Measurements from ENCODE around the gene FRMD3.
A peak's percentile ranks its signal among the peaks of the same experiment; 100 is the strongest.

FRMD3 gene

GRCh38 chr9:83231039-83231438 lies 307.2 kb downstream of the FRMD3 start:
- Mint-ChIP-seq H3K27ac (no peak overlapping the region), H3K27me3 (peaks cover 3% of the 10 kb centered on the region), H3K9me3 (no peaks in the 10 kb centered on the region), H3K36me3 (no peaks in the 10 kb centered on the region), H3K4me3 (no peak overlapping the region), H3K4me1 (no peaks in the 10 kb centered on the region)
- ATAC-seq (ENCODE audit: low read depth) = no peak
- no peak for DNase-seq (ENCODE audit: low spot score in 2 of 2)

- peaks cover 4% of the 10 kb centered on the region for H3K9me3 Mint-ChIP-seq
- no peak overlapping the region for H3K27ac Mint-ChIP-seq
- peaks cover 8% of the 10 kb centered on the region for H3K27me3 Mint-ChIP-seq
- peaks cover 2% of the 10 kb centered on the region for H3K4me1 Mint-ChIP-seq
- ATAC-seq (ENCODE audit: low read depth) = no peak
- no peaks in the 10 kb centered on the region for H3K36me3 Mint-ChIP-seq
- no peak overlapping the region for H3K4me3 Mint-ChIP-seq
- DNase-seq (ENCODE audit: low spot score in 2 of 2) = no peak
Measured at GRCh38 chr9:83220730-83221129, 317.5 kb downstream of the FRMD3 start.

- no peaks in the 10 kb centered on the region for H3K36me3 Mint-ChIP-seq
- no peak overlapping the region for H3K4me3 Mint-ChIP-seq
- H3K9me3 Mint-ChIP-seq = peaks cover 7% of the 10 kb centered on the region
- ATAC-seq (ENCODE audit: low read depth) (no peak), DNase-seq (ENCODE audit: low spot score in 2 of 2) (no peak)
- H3K4me1 Mint-ChIP-seq = peaks cover 2% of the 10 kb centered on the region
- no peak overlapping the region for H3K27ac Mint-ChIP-seq
- H3K27me3 Mint-ChIP-seq = peaks cover 8% of the 10 kb centered on the region
Measured at GRCh38 chr9:83219924-83220438, 318.2 kb downstream of the FRMD3 start.

GRCh38 chr9:83219154-83219923 lies 318.9 kb downstream of the FRMD3 start:
- no peaks in the 10 kb centered on the region for H3K36me3 Mint-ChIP-seq
- ATAC-seq (ENCODE audit: low read depth) (no peak), DNase-seq (ENCODE audit: low spot score in 2 of 2) (no peak)
- H3K9me3 Mint-ChIP-seq = peaks cover 7% of the 10 kb centered on the region
- H3K4me1 Mint-ChIP-seq = peaks cover 2% of the 10 kb centered on the region
- H3K27ac Mint-ChIP-seq = no peak overlapping the region
- peaks cover 8% of the 10 kb centered on the region for H3K27me3 Mint-ChIP-seq
- peak overlapping the region; percentile 49 for H3K4me3 Mint-ChIP-seq

GRCh38 chr9:83218411-83219090 lies 319.6 kb downstream of the FRMD3 start:
- Mint-ChIP-seq H3K36me3 (no peaks in the 10 kb centered on the region), H3K27me3 (peaks cover 8% of the 10 kb centered on the region), H3K9me3 (peaks cover 7% of the 10 kb centered on the region), H3K4me3 (no peak overlapping the region), H3K4me1 (peaks cover 2% of the 10 kb centered on the region), H3K27ac (no peak overlapping the region)
- DNase-seq (ENCODE audit: low spot score in 2 of 2) = no peak
- no peak for ATAC-seq (ENCODE audit: low read depth)

GRCh38 chr9:83209188-83209731 lies 328.9 kb downstream of the FRMD3 start:
- Mint-ChIP-seq H3K36me3 (no peaks in the 10 kb centered on the region), H3K27ac (no peak overlapping the region), H3K4me1 (no peaks in the 10 kb centered on the region), H3K9me3 (peaks cover 2% of the 10 kb centered on the region), H3K4me3 (no peak overlapping the region), H3K27me3 (no peaks in the 10 kb centered on the region)
- DNase-seq (ENCODE audit: low spot score in 2 of 2) (no peak), ATAC-seq (ENCODE audit: low read depth) (no peak)

GRCh38 chr9:83208065-83208850 lies 329.9 kb downstream of the FRMD3 start:
- Mint-ChIP-seq H3K27me3 (no peaks in the 10 kb centered on the region), H3K4me3 (no peak overlapping the region), H3K9me3 (peaks cover 2% of the 10 kb centered on the region), H3K27ac (no peak overlapping the region), H3K4me1 (no peaks in the 10 kb centered on the region), H3K36me3 (no peaks in the 10 kb centered on the region)
- ATAC-seq (ENCODE audit: low read depth) (no peak), DNase-seq (ENCODE audit: low spot score in 2 of 2) (no peak)

- Mint-ChIP-seq H3K4me3 (no peak overlapping the region), H3K4me1 (no peaks in the 10 kb centered on the region), H3K36me3 (no peaks in the 10 kb centered on the region), H3K27ac (no peak overlapping the region), H3K9me3 (peaks cover 2% of the 10 kb centered on the region), H3K27me3 (no peaks in the 10 kb centered on the region)
- ATAC-seq (ENCODE audit: low read depth) (no peak), DNase-seq (ENCODE audit: low spot score in 2 of 2) (no peak)
Measured at GRCh38 chr9:83204047-83204446, 334.2 kb downstream of the FRMD3 start.

GRCh38 chr9:83200531-83200930 lies 337.7 kb downstream of the FRMD3 start:
- H3K4me1 Mint-ChIP-seq = no peaks in the 10 kb centered on the region
- peaks cover 2% of the 10 kb centered on the region for H3K9me3 Mint-ChIP-seq

GRCh38 chr9:83199832-83200231 lies 338.4 kb downstream of the FRMD3 start:
- H3K9me3 Mint-ChIP-seq = no peaks in the 10 kb centered on the region
- no peak overlapping the region for H3K4me3 Mint-ChIP-seq
- H3K27ac Mint-ChIP-seq = no peak overlapping the region
- H3K4me1 Mint-ChIP-seq = no peaks in the 10 kb centered on the region
- ATAC-seq (ENCODE audit: low read depth) (no peak), DNase-seq (ENCODE audit: low spot score in 2 of 2) (no peak)
- H3K36me3 Mint-ChIP-seq = no peaks in the 10 kb centered on the region
- no peaks in the 10 kb centered on the region for H3K27me3 Mint-ChIP-seq

More at GRCh38 chr9:83200531-83200930, 337.7 kb downstream of the FRMD3 start:
- Mint-ChIP-seq H3K36me3 (no peaks in the 10 kb centered on the region), H3K27me3 (no peaks in the 10 kb centered on the region), H3K27ac (no peak overlapping the region), H3K4me3 (no peak overlapping the region)
- DNase-seq (ENCODE audit: low spot score in 2 of 2) (no peak), ATAC-seq (ENCODE audit: low read depth) (no peak)

GRCh38 chr9:83199240-83199639 lies 339.0 kb downstream of the FRMD3 start:
- no peaks in the 10 kb centered on the region for H3K4me1 Mint-ChIP-seq
- no peaks in the 10 kb centered on the region for H3K9me3 Mint-ChIP-seq
- H3K4me3 Mint-ChIP-seq = no peak overlapping the region
- DNase-seq (ENCODE audit: low spot score in 2 of 2) (no peak), ATAC-seq (ENCODE audit: low read depth) (no peak)
- no peaks in the 10 kb centered on the region for H3K27me3 Mint-ChIP-seq
- H3K36me3 Mint-ChIP-seq = no peaks in the 10 kb centered on the region
- no peak overlapping the region for H3K27ac Mint-ChIP-seq

- Mint-ChIP-seq H3K9me3 (no peaks in the 10 kb centered on the region), H3K27ac (no peak overlapping the region), H3K27me3 (no peaks in the 10 kb centered on the region), H3K36me3 (no peaks in the 10 kb centered on the region), H3K4me1 (no peaks in the 10 kb centered on the region), H3K4me3 (no peak overlapping the region)
- ATAC-seq (ENCODE audit: low read depth) = no peak
- no peak for DNase-seq (ENCODE audit: low spot score in 2 of 2)
Measured at GRCh38 chr9:83198371-83198770, 339.8 kb downstream of the FRMD3 start.

GRCh38 chr9:83197591-83197990 lies 340.6 kb downstream of the FRMD3 start:
- H3K27ac Mint-ChIP-seq = no peak overlapping the region
- no peak overlapping the region for H3K4me3 Mint-ChIP-seq
- ATAC-seq (ENCODE audit: low read depth) (no peak), DNase-seq (ENCODE audit: low spot score in 2 of 2) (no peak)
- no peaks in the 10 kb centered on the region for H3K27me3 Mint-ChIP-seq
- no peaks in the 10 kb centered on the region for H3K4me1 Mint-ChIP-seq
- H3K36me3 Mint-ChIP-seq = no peaks in the 10 kb centered on the region
- H3K9me3 Mint-ChIP-seq = no peaks in the 10 kb centered on the region

GRCh38 chr9:83196946-83197345 lies 341.3 kb downstream of the FRMD3 start:
- Mint-ChIP-seq H3K27me3 (no peaks in the 10 kb centered on the region), H3K4me3 (no peak overlapping the region), H3K9me3 (no peaks in the 10 kb centered on the region), H3K4me1 (no peaks in the 10 kb centered on the region), H3K36me3 (no peaks in the 10 kb centered on the region), H3K27ac (no peak overlapping the region)
- ATAC-seq (ENCODE audit: low read depth) = no peak
- DNase-seq (ENCODE audit: low spot score in 2 of 2) = no peak
